Neutrophil (primary cell): ENCODE results near the gene CSN2.

Experiments used
- H3K27ac ChIP-seq: fragments of 200-600 bp; sonication (generic); 2 replicates; pipeline ENCODE4 v1.5.1; 2016; ENCODE audit warnings: mild to moderate bottlenecking, moderate library complexity
- H3K27me3 ChIP-seq: fragments of 200-600 bp; sonication (generic); 2 replicates; pipeline ENCODE4 v1.6.0; 2016; ENCODE audit warnings: mild to moderate bottlenecking
- H3K36me3 ChIP-seq: fragments of 200-600 bp; sonication (generic); 2 replicates; pipeline ENCODE4 v1.5.1; 2017
- H3K4me1 ChIP-seq, 2 experiments: fragments of 200-600 bp in 1 of 2; sonication (generic) in 1 of 2; 1 replicate in 1 of 2; 2 replicates in 1 of 2; pipeline versions ENCODE4 v1.5.1 to v1.6.1; 2013 to 2016; ENCODE audit warnings: low read depth in 1 of 2, low read length in 1 of 2, mild to moderate bottlenecking in 1 of 2, moderate library complexity in 1 of 2; ENCODE audit not compliant: control insufficient read depth in 1 of 2, insufficient read depth in 1 of 2
- H3K4me3 ChIP-seq, 2 experiments: fragments of 200-600 bp in 1 of 2; sonication (generic) in 1 of 2; 1 replicate in 1 of 2; 2 replicates in 1 of 2; pipeline ENCODE4 v1.5.1; 2013 to 2016; ENCODE audit warnings: low read depth in 1 of 2, low read length in 1 of 2, mild to moderate bottlenecking in 1 of 2, moderate library complexity in 1 of 2
- H3K9me3 ChIP-seq: fragments of 200-600 bp; sonication (generic); 2 replicates; pipeline ENCODE4 v1.5.1; 2016
- TF ChIP-seq, protein P1 (sequence below): fragments of 200-600 bp; sonication (generic); IDR thresholded peaks from 2 replicates; pipeline ENCODE4 v1.5.1; 2016; ENCODE audit warnings: antibody characterized with exemption

CSN2 gene

GRCh38 chr4:69965628-69966027 is at the start of gene CSN2:
Gene CSN2, minus strand, starts transcription at chr4:69965728. Its CDS starts 4,733 bp downstream, at chr4:69960995.
- H3K36me3 ChIP-seq = no peaks in the 10 kb centered on the region
- TF ChIP-seq, protein P1, sequence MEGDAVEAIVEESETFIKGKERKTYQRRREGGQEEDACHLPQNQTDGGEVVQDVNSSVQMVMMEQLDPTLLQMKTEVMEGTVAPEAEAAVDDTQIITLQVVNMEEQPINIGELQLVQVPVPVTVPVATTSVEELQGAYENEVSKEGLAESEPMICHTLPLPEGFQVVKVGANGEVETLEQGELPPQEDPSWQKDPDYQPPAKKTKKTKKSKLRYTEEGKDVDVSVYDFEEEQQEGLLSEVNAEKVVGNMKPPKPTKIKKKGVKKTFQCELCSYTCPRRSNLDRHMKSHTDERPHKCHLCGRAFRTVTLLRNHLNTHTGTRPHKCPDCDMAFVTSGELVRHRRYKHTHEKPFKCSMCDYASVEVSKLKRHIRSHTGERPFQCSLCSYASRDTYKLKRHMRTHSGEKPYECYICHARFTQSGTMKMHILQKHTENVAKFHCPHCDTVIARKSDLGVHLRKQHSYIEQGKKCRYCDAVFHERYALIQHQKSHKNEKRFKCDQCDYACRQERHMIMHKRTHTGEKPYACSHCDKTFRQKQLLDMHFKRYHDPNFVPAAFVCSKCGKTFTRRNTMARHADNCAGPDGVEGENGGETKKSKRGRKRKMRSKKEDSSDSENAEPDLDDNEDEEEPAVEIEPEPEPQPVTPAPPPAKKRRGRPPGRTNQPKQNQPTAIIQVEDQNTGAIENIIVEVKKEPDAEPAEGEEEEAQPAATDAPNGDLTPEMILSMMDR = no peak
- no peaks in the 10 kb centered on the region for H3K27me3 ChIP-seq
- no peak within 1 kb of the TSS for H3K27ac ChIP-seq
- H3K4me1 ChIP-seq = no peaks in the 10 kb centered on the region
- no peak within 1 kb of the TSS for H3K4me3 ChIP-seq
- no peaks in the 10 kb centered on the region for H3K9me3 ChIP-seq

GRCh38 chr4:70008771-70009170 is 43.2 kb upstream of the CSN2 start:
- Histone ChIP-seq H3K27me3 (no peaks in the 10 kb centered on the region), H3K9me3 (no peaks in the 10 kb centered on the region), H3K4me1 (no peaks in the 10 kb centered on the region), H3K36me3 (no peaks in the 10 kb centered on the region), H3K4me3 (no peak overlapping the region), H3K27ac (no peak overlapping the region)
- TF ChIP-seq, protein P1 = no peak

DNA sequence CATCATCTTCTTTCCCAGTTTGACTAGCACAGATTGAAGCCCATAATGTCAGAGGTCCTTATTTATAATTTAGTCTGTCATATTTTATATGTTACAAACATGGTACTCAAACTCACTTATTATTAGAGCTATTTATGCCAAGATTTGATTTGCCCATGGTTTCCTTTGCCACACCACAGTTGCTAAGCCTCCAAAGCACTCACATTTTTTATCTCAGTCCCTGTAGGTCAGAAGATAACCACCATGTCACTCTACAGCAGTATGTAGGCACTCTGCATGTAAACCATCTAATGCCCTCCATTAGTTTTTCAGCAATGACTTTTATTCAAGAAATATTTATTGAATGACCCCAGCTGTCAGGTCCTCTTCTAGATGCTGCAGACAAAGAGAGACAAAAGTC is 37.0 kb upstream of the CSN2 start:
- no peak overlapping the region for H3K27ac ChIP-seq
- TF ChIP-seq, protein P1 = no peak
- H3K9me3 ChIP-seq = no peaks in the 10 kb centered on the region
- no peak overlapping the region for H3K4me3 ChIP-seq
- no peaks in the 10 kb centered on the region for H3K36me3 ChIP-seq
- H3K27me3 ChIP-seq = no peaks in the 10 kb centered on the region
- H3K4me1 ChIP-seq = no peaks in the 10 kb centered on the region

GRCh38 chr4:70000711-70001110 is 35.2 kb upstream of the CSN2 start:
- Histone ChIP-seq H3K4me1 (no peaks in the 10 kb centered on the region), H3K36me3 (no peaks in the 10 kb centered on the region), H3K27ac (no peak overlapping the region), H3K4me3 (no peak overlapping the region), H3K27me3 (no peaks in the 10 kb centered on the region), H3K9me3 (no peaks in the 10 kb centered on the region)
- TF ChIP-seq, protein P1 = no peak

DNA sequence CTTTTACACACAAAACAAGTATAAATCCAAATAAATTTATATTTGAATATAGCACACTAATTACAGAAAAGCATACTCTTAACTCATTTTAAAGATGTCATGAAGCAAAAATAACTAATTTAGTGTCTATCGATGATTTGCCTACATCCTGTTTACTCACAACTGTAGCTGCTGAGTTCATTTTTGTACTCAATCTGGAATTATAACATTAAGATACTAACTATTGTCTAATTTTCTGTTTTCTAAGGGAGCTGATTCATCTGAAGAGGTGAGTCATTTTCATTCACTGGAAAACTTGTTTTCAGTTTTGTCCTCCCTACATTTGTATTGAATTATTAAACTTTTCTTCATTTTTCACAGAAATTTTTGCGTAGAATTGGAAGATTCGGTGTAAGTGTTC is 33.9 kb upstream of the CSN2 start:
- Histone ChIP-seq H3K9me3 (no peaks in the 10 kb centered on the region), H3K36me3 (no peaks in the 10 kb centered on the region), H3K27me3 (no peaks in the 10 kb centered on the region), H3K4me1 (no peaks in the 10 kb centered on the region), H3K4me3 (no peak overlapping the region), H3K27ac (no peak overlapping the region)
- TF ChIP-seq, protein P1 = no peak

DNA sequence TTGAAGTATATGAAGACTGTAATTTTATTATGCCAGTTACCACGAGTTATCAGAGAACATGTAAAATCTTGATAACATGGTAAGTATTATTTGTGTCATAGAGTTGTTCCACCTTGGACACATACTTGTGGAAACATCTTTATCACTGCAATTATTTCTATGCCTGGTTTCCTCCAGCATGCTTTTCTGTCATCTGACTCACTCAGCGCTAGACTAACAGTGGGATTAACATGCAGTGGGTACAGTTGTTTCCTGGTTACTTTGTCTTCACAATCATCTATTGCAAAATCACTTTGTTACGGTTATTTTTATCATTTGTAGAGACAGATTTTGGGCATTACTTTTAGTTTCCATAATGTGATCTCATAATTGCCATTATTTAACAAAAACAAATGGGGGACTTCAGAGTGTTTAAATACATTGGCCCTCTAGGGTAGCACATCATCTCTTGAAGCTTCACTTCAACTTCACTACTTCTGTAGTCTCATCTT is 30.0 kb upstream of the CSN2 start, which contains the start of gene STATH:
STATH (plus strand) TSS at position 441 of the 491 bp plus-strand sequence. CDS start 2,472 bp downstream, outside the sequence.
- H3K27me3 ChIP-seq = no peaks in the 10 kb centered on the region
- no peak within 1 kb of the TSS for H3K4me3 ChIP-seq
- TF ChIP-seq, protein P1 = no peak
- no peak within 1 kb of the TSS for H3K27ac ChIP-seq
- no peaks in the 10 kb centered on the region for H3K4me1 ChIP-seq
- no peaks in the 10 kb centered on the region for H3K9me3 ChIP-seq
- H3K36me3 ChIP-seq = no peaks in the 10 kb centered on the region
